C4-2B (cell line): ENCODE measurements around the gene KIF18B.
A peak's percentile ranks its signal among the peaks of the same experiment; 100 is the strongest.

ENCODE experiments used
- CTCF ChIP-seq: fragments of 450-650 bp; conservative IDR thresholded peaks from 2 replicates; pipeline ENCODE4 v1.5.1; 2017; ENCODE audit warnings: mild to moderate bottlenecking
- ZFX ChIP-seq: fragments of 450-650 bp; IDR thresholded peaks from 2 replicates; pipeline ENCODE4 v1.6.1; 2017

GRCh38 chr17:44919885-44920564, 27.5 kb downstream of the KIF18B start:
- TF ChIP-seq CTCF (peak; percentile 92), ZFX (no peak)
